Esophagus squamous epithelium (tissue), 5 donors: ENCODE results near the gene UQCR11. TPM values are rescaled to one million over a fixed set of nuclear protein-coding genes. Genes with fewer than 3 reads are reported as not detected.

Experiments
- DNase-seq: peaks from one replicate; lab custom pipeline; 2025; lab: John Stamatoyannopoulos, UW
- H3K27ac ChIP-seq, 4 donors: fragments of 200-600 bp; sonication (generic); one replicate each; pipeline ENCODE4 v1.5.1; 2016 to 2019; ENCODE audit warnings: mild to moderate bottlenecking in 1 of 4
- H3K27me3 ChIP-seq, 4 donors: fragments of 200-600 bp; sonication (generic); 1 replicate in 3 of 4; 2 replicates in 1 of 4; pipeline versions ENCODE4 v1.5.1 to v1.6.0; 2017 to 2021; ENCODE audit warnings: antibody characterized with exemption in 1 of 4
- H3K36me3 ChIP-seq, 3 donors: fragments of 200-600 bp; sonication (generic); one replicate each; pipeline ENCODE4 v1.5.1; 2016 to 2019
- H3K4me1 ChIP-seq, 3 donors: fragments of 200-600 bp; sonication (generic); one replicate each; pipeline ENCODE4 v1.5.1; 2017 to 2019
- H3K4me3 ChIP-seq, 4 donors: fragments of 200-600 bp; sonication (generic); 1 replicate in 3 of 4; 2 replicates in 1 of 4; pipeline ENCODE4 v1.5.1; 2016 to 2019; ENCODE audit warnings: mild to moderate bottlenecking in 2 of 4, moderate library complexity in 1 of 4
- H3K9me3 ChIP-seq, 3 donors: fragments of 200-600 bp; sonication (generic); one replicate each; pipeline ENCODE4 v1.5.1; 2016 to 2019
- CTCF ChIP-seq, 6 experiments: fragments of 450-650 bp in 4 of 6; fragments of 200-600 bp in 2 of 6; sonication (generic) in 2 of 6; IDR thresholded peaks; one replicate each; pipeline ENCODE4 v1.5.1; 2016 to 2019; ENCODE audit warnings: antibody characterized with exemption in 6 of 6, mild to moderate bottlenecking in 4 of 6, moderate library complexity in 4 of 6
- POLR2A ChIP-seq, 4 donors: fragments of 450-650 bp; IDR thresholded peaks; one replicate each; pipeline ENCODE4 v1.6.1; 2017; ENCODE audit warnings: antibody characterized with exemption in 4 of 4, mild to moderate bottlenecking in 4 of 4, moderate library complexity in 3 of 4
- WGBS, 2 donors: methylation state at CpG; one replicate each; pipeline ENCODE4 v1.1.5; 2018; 5-methylcytosine and 5-hydroxymethylcytosine counted together
- intact Hi-C: fragments of 100-400 bp; cut with DNase I; formaldehyde crosslinking; loops from one replicate; pipeline ENCODE4 v1.15.0; 2022
- total RNA-seq, 4 donors: library from RNA; depleted of rRNA; stranded (reverse); fragments of >200 nt; gene quantifications; one replicate each; pipeline ENCODE4 v1.1.0, GENCODE V29; 2016
- donor health status: DM: yes; HTN: yes; CAD: no.

UQCR11 gene
- total RNA-seq, 4 donors from 2014 or later: 47.1 to 74.4 (median 59.1) TPM

GRCh38 chr19:1612114-1613086 is 7.1 kb upstream of the UQCR11 start:
- Histone ChIP-seq H3K4me3 (no peak overlapping the region), H3K4me1 (peaks cover 0 to 17% (median 3%) of the 10 kb centered on the region in 3 donors), H3K36me3 (peaks cover 24 to 75% (median 32%) of the 10 kb centered on the region in 3 donors), H3K9me3 (no peaks in the 10 kb centered on the region), H3K27me3 (no peaks in the 10 kb centered on the region), H3K27ac (no peak overlapping the region)
- WGBS, 2 donors: 84 to 94% methylated on average over 25 to 30 of the region's 39 CpGs
- intact Hi-C loops: no loop called here
- DNase-seq: no peak
- TF ChIP-seq POLR2A (IDR thresholded peaks at IDR 0.05): no peak
- no peak for TF ChIP-seq CTCF (IDR thresholded peaks at IDR 0.05)

GRCh38 chr19:1611353-1611752 is 6.1 kb upstream of the UQCR11 start:
- peaks cover 3 to 22% (median 6%) of the 10 kb centered on the region in 3 donors for H3K4me1 ChIP-seq
- H3K27me3 ChIP-seq: no peaks in the 10 kb centered on the region
- no peak for DNase-seq
- peaks cover 24 to 68% (median 32%) of the 10 kb centered on the region in 3 donors for H3K36me3 ChIP-seq
- 92% methylated on average over 8 of the region's 15 CpGs; no CpG with 5 or more reads in 1 of the 2 donors for WGBS, 2 donors
- H3K27ac ChIP-seq: no peak overlapping the region
- TF ChIP-seq CTCF (IDR thresholded peaks at IDR 0.05): no peak
- no peak for TF ChIP-seq POLR2A (IDR thresholded peaks at IDR 0.05)
- no peaks in the 10 kb centered on the region for H3K9me3 ChIP-seq
- H3K4me3 ChIP-seq: no peak overlapping the region
- intact Hi-C loops: no loop called here

- DNase-seq: no peak
- TF ChIP-seq CTCF (IDR thresholded peaks at IDR 0.05) (no peak), POLR2A (IDR thresholded peaks at IDR 0.05) (no peak)
- Histone ChIP-seq H3K4me3 (no peak overlapping the region), H3K27me3 (no peaks in the 10 kb centered on the region), H3K36me3 (peaks cover 24 to 60% (median 30%) of the 10 kb centered on the region in 3 donors), H3K9me3 (no peaks in the 10 kb centered on the region), H3K27ac (no peak overlapping the region), H3K4me1 (peaks cover 7 to 30% (median 11%) of the 10 kb centered on the region in 3 donors)
- intact Hi-C loops: no loop called here
- WGBS, 2 donors: 58 to 75% methylated on average over 5 to 7 of the region's 11 CpGs
These were observed 5.3 kb upstream of the UQCR11 start for GRCh38 chr19:1610579-1610978.

- no peak overlapping the region for H3K4me3 ChIP-seq
- H3K9me3 ChIP-seq: no peaks in the 10 kb centered on the region
- 93 to 100% methylated on average over 1 to 6 of the region's 16 CpGs for WGBS, 2 donors
- DNase-seq: no peak
- H3K4me1 ChIP-seq: peaks cover 7 to 30% (median 11%) of the 10 kb centered on the region in 3 donors
- H3K27me3 ChIP-seq: no peaks in the 10 kb centered on the region
- no peak for TF ChIP-seq POLR2A (IDR thresholded peaks at IDR 0.05)
- TF ChIP-seq CTCF (IDR thresholded peaks at IDR 0.05): no peak
- intact Hi-C loops: no loop called here
- peaks cover 23 to 53% (median 24%) of the 10 kb centered on the region in 3 donors for H3K36me3 ChIP-seq
- no peak overlapping the region for H3K27ac ChIP-seq
These were observed 4.6 kb upstream of the UQCR11 start for GRCh38 chr19:1609680-1610474.
